Measurements from ENCODE around the gene SMCO2.
A peak's percentile ranks its signal among the peaks of the same experiment; 100 is the strongest.

Gene SMCO2

DNA sequence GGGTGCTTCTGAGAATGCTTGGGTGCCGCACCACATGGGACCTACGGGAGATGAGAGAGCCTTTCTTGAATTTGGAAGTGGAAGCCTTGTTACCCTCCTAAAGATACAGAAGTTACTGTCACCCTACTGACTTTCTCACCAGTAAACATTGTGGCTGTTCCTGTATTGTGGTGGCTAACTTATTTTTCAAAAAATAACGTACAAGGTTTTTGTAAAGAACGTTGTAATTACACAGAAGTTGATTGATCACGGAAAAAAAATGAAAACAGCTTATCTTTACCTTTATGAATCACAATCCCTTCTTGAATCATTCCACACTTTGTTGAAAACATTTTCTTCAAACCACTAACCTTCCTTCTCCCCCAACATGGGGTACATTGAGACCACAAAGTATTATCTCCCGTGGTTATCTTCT lies 55.5 kb downstream of the SMCO2 start:
- DNase-seq, result no peak

DNA sequence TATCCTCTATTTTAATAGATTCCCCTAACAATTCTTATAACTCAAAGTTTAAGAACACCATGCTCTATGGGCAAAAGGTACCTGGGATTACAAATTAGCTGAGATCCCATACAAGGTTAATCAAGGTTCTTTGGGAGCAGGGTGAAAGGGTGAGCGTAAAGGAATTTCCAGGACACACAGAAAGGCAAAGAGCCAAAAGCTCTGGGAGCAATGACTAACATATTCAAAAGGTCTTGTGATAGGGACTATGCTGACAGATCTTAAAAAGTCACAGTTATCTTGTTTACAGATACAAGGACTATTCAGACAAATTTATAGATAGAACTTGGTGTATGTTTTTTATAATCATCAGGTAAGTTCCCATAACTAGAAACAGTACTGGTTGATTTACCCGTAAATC lies 58.0 kb downstream of the SMCO2 start:
- no peak for DNase-seq

DNA sequence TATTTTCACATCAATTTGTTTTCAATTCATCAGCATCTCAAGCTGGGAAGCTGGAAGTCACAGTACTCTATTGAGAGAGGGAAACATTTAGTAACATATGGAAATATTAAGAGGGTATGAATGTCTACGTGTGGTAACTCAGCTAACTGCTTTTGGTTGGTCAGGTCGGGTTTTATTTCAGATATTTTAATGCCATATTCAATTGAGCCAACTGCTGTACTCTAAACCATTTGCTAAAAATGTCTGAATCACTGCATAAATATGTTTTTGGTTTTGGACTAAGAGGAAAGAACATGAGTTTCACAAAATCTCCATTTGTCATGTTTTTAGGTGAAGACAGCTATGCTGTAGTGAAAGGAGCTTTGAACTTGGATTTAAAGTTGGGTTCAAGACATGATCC lies 58.6 kb downstream of the SMCO2 start:
- DNase-seq, result no peak

DNA sequence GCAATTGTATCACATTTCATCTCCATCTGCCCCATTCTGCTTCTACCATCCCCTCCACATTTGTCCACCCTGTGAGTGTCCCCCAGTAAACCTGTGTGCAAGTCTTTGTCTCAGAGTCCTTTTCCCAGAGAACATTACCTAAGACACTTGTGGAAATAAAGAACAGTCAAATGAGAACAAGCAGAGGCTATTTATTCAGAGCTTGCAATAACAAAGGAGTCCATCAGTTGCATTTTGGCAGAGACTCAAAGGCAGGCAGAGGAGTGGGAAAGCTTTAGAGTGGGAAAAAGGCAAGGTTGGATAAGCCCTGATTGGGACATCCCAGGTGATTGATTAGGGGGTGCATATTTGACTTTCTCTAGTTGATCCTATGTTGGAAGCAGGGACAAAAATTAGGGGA lies 59.2 kb downstream of the SMCO2 start:
- no peak for DNase-seq

DNA sequence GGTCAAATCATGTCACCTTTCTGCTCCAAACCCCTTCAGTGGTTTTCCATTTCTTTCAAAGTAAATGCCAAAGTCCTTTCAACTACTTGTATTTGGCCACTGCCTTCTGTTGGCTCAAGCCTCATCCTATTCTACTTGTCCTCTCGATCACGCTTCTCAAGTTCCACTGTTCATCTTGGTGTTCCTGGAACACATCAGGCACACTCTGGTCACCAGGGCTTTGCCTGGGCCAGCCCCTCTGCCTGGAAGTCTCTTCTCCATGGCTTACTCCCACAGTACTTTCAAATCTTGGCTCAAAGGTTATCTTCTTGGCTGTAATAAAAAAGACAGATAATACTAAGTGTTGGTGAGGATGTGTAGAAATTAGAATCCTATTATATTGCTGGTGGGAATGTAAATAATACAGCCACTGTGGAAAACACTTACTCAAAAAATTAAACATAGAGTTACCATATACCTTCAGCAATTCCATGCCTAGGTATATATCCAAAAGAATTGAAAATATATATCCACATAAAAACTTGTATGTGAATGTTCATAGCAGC lies 60.2 kb downstream of the SMCO2 start:
- no peak for DNase-seq

DNA sequence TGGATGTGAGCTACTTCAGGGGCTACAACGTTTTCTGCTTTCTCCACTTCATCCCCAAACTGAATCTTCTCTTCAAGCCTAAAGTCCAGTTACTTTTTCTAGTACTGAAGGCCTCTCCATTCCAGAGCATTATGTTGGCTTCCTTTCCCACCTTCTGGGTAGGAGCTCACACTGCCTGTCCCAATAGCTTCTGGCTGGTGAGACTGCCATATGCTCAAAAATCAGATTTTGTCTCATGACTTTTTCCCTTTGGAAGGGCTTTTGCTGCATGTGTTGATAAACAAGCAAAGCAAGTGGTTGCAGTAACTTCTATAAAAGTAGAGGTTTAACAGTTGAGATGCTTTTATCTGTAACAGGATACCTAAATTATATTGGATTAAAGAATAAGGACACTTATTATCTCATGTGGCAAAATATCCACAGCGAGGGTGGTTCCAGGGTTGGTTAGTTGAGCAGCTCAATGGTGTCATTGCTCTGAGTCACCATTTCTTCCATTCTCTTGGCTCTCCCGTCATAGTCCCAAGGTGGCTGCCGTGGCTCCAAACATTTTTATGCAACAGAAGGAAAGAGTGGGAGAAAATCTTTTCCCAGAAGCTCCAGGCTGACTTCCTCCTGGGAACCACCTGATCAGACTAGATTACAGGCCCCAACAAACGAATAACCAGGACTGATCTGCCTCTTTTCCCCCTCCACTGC lies 62.3 kb downstream of the SMCO2 start:
- DNase-seq, result no peak

DNA sequence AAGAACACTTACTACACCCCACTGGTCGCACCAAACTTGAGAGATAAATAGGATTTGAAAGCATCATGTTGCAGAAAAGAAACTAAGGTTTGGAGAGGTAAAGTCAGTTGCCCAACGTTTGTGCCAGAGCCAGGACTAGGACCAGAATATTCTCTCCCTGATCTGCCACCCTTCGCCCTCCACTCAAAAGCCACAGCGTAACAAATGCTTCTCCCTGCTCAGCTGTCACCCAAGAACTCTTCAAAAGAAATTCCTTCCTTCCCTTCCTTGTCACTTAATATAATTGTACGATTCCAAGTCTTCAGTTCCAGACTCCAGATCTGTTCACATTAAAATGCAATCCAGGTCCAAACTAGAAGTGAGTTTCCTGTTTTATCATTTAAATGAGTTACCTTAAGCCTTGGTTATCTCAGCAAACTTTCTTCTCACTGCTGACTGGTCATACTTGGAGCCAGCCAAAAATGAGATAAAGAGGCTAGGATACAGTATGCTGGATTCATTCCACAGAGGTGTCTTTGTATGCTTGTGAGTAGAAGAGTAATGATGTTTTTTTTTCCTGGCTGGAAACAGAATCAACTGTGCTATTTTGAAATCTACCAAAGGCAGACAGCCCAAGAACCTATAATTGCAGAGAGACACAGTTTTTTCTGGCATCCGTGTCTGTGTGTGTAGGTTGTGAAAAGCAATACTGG lies 64.6 kb downstream of the SMCO2 start:
- no peak for DNase-seq

DNA sequence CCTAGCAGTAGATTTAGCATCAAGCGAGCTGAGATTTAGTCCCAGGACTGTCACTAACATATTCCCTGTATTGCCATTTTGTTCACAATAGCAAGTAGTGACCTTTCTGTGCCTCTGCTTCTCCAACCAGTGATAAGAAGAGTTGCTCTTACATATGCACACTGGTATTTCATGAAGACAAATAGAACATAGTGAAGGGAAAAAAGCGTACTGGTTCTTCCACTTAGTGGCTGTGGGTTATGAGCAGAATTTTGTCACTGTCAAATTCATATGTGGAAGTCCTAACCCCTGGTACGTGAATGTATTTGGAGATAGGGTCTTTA lies 65.1 kb downstream of the SMCO2 start:
- no peak for DNase-seq

DNA sequence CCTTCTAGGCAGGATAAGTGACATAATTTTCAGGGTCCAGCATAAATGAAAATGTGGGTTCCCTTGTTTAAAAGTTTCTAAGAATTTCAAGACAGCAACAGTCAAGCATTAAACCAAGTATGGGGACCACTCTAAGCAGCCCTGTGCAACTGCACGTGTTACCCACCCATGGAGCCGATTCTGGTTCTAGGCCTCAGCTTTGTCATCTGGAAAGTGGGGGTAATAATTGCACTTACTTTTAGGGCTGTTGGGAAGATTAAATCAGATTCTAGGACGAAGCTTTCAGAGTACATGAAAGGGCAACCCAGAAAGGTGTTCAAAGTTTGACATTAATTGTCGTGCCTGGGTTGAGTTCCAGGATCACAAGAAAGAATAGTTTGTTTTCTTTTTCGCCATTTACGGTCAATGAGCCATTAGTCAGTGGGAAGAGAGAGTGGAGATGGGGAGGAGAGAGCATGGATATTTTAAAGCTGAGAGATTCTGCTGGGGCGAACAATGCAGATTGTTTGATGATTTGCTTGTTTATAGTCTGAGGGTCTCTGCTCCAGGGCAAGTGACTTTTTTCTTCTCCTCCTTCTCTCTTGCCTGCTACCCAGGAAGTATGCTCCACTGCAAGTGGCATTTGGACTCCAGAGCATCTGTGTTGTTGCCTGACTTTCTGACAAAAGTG lies 66.8 kb downstream of the SMCO2 start:
- DNase-seq, result no peak

DNA sequence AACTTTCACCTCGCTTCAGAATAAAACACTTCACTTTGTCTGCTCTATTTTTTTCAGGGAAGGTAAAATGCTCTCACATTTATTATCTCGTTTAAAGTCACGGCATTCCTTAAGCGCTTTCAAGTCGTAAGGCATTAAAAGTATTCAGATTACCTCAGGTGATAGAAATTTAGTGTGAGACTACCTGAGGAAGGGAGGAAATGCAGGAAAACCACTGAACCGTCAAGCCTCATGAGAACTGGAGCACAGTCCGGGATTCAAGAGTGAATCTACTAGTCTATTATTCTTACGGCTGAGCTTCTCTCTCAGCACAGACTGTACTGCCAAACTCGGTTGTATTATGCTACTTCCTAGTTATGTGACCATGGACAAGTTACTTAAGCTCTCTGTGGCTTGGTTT lies 69.1 kb downstream of the SMCO2 start:
- no peak for DNase-seq

DNA sequence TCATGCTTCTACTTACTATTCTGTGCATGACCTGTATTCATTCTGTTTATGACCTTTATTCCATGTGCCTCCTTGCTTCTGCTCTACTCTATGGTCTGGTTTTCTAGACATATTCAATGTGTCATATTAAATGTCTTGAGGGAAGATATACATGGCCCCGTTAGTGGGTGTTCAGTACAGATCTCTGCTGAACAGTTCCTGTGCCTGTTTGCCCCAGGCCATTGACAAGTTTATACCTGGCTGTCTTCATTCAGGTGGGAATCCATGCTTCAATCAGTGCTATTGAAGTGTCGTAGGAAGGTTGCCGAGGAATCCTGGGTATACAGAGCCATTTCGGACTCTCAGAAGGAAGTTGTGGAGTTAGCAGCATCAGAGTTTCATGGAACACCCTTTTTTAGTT lies 70.1 kb downstream of the SMCO2 start:
- DNase-seq, result no peak

DNA sequence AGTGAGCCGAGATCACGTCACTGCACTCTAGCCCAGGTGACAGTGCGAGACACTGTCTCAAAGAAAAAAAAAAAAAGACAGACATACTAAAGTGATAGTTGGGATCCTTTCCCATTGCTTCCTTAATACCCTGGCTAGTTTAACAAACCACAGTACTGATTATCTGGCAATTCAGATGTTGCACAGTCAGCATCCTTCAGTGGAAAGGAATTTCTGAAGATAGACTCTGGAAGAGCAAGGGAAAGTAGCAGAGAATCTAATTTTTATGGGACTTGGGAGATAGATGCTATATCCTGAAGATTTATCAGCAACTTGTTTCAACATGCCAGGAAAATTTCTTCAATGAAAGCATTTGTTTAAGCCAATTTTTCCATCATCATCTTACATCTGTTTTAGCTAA lies 71.0 kb downstream of the SMCO2 start:
- no peak for DNase-seq

DNA sequence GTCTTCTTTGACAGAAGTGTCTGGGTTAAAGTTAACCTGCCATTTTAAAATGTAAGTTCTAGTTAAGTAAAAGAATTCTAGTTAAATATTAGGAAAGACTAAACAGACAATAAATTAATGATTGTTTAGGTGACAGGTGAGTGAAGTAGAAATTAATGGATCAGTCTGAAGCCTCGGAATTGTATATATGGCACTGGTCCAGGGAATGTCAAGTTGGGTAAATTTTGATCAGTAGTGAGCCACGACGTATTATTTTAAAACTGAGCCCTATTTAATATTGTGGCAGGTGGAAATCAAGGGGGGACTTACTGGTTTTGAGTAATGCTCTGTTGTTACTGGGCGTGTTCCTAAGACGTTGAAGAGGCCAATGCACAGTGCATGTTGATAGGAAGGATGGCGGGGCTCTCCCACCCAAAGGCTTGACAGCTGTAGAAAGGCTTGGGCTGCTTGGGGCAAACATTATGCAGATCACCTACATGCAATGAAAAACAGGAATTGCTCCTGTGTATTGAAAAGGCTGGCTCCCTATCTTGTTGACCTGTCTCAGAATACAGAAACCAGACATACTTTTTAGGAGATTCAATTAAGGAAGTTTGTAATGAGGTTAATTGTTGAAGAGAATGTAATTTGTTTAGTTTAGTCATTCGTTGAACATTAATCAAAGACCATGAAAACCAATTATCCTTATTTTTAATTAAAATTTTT lies 71.6 kb downstream of the SMCO2 start:
- DNase-seq, result no peak

DNA sequence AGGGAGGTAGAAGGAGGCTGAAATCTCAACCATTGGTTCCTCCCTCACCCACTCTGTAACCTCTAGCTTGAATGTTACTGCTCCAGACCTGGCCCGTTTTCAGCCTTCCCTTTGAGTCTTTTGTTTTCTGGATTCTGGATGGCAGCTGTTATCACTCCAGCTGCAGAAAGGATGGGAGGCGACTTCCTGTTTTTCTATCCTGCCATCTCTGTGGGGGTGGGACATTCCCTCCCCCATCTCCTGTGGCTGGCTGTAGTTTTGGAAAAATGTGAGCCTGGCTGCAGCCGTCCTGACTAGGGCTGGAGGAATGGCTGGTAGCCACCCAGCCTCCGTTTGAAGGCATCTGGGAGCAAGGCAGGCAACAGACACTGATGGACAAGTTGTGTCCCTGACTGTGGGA lies 74.5 kb downstream of the SMCO2 start:
- DNase-seq, result no peak

DNA sequence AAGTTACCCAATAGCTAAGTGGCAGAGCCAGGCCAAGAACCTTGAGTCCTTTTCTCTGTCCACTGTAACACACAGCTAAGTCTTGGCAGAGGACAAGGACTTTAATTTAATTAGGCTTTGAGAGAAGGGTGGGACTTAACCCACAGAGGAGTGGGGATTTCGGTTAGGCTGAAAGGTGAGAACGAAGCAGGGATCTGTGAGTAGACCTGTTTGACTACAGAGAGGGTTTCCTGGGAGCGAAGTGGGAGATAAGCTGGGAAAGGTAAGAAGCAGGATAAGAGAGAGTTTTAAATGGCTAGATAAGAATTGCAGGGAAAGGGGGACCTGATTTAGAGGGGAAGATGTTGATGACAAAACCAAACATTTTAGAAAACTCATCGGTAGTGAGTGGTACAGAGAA lies 75.4 kb downstream of the SMCO2 start:
- no peak for DNase-seq

DNA sequence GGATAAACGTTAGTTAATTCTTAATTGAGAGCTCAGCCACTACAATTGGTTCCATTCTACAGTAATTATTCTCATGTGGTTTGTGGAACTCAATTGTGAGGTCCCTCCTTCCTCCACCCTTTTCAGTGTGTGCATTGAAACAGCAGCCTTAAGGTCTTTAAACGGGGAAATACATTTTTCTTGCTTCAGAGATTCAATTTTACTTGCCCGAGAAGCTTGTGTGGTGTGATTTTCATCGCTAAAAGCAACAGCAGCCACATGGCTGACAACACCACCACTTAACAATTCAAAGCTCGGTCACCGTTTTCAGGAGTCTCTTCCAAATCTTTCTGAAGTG lies 76.7 kb downstream of the SMCO2 start:
- no peak for DNase-seq

DNA sequence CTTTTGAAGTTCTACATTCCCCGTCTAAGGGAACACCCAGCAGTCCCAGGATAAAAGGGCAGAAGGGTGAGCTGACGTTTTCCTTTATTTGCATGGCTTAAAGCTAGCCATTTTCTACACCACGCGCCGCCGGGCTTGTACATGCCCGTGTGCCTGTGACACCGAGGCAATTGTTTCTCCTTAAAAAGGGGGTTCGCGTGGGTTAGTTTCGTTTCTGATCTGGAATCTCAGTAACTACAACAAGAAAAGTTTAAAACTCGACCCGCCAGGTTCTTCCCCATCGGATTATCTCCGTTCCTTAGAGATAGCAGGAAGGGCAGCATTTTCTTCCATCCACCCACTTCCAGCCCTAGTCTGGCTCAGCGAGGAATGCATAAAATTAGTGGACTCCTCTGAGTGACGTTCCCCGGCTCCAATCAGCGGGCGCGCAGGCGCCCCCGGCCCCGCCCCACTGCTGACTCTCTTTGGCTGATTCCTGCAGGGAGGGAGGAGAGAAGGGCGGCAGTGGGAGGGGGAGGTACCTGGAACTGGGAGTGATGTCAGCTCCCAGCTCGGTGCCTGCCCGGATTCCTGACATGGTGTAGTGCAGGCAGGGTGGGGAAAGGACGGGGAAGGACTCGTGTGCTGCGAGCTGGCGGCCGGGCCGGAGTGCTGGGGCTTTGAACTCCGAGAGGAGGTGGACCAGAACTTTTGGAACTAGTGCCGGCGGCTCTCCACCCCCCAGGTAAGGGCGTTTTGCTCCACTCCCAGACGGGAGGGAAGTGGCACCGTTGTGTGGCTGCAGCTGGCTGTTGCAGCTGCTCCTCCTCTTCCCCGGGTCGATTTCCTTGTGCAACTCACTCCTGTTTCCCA lies 77.3 kb downstream of the SMCO2 start, which contains the start of gene PPFIBP1:
Gene PPFIBP1, plus strand, starts transcription at position 565 of the 852 bp plus-strand sequence. CDS start 109,191 bp downstream, outside the sequence.
- peak; percentile 98 for DNase-seq

DNA sequence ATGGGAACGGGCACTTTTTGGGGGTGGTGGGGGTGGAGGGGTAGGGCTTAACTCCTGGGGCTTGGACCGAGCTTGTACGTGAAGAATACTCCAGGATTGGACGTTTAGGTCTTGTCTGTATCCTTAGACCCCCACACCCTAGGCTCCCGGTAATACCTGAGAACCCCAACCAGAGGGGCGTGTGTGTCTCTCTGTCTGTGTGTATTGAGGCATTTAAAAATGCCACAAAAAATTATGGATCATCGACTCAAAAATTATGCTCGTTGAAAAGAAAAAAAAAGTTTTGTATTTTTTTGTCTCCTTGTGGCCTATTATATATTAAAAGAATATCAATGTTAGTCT lies 77.9 kb downstream of the SMCO2 start:
- no peak for DNase-seq

DNA sequence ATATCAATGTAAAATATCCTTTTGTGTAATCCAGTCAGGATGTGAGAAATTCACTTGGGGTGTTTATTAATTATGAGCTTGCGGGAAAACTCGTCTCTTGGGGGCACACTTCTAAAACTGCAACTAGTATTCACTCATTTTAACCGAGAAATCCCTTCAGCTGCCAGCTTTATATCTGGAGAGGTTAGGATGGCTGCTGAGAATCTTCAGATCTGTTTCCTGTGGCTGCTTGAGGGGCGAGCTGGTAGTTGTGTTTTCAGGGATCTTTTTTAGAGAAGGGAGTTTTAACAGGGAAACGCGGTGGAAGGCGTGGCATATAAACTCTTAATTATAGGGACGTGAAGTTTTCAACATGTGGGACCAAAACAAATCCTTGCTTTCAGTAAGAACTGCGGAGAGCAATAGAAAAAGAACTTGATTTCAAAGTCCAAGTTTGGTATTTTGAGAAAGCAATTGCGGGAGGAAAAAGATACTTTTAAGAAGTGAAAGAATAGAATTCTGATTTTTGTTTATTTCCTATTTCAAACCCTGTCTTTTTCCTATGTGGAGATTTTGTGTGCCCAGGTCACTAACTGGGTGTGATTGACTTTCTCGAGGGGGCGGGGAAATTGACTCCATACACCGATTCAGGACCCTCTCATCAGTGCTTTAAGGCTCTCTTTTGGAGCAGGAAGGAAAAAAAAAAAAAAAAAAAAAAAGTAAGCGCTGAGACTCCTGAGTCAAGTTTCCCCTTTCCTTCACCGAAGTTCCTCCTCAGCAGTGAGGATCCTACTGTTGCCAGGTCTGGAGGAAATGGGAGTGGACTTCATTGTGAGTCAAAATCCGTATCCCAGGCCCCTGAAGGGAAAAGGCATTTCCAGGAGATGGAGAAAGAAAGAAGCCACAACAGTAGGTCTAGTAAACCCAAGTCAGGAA lies 78.6 kb downstream of the SMCO2 start:
- no peak for DNase-seq

DNA sequence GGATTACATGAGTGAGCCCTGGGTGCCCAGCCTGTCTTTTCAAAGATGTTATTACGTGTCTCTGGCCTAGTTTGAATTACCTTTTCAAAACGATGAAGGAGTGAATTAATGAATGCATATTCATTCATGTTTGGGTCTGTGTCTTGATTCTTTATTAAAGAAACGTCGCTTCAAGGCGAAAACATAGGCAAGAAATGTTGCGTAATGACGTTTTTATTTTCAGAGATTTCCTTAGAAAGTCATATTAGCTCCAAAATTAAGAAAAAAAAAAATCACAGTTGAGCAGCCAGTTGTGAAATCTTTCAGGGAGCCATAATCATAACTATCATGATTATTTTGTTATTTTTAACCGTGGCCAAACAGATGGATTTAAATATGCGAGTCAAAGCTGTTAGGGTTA lies 81.0 kb downstream of the SMCO2 start:
- DNase-seq, result no peak

DNA sequence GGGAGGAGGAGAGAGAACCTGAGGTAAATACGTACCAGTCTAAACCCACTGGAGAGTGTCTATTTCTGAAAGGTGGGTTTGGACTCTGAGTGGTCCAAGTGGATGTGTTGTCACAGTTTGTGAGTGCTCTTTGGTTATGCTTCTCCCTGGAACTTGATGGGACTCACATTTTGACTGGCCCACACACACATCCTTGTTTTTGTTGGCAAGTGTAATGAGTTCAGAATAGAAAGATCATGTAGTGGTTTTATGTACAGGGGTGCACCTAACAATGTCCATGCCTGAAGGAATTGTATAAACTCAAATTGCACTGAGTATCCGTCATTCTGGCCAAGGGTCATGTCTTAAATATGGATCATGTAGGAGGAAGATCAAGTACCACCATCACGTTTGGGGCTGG lies 82.3 kb downstream of the SMCO2 start:
- no peak for DNase-seq

Data from T-helper 9 cell (primary cell).